ENCODE data around the gene MCTP1. TPM values are rescaled to one million over a fixed set of nuclear protein-coding genes. Genes with fewer than 3 reads are reported as not detected.

Gene MCTP1
- total RNA-seq, 1 experiment from 2014 or later: 7.5 TPM

DNA sequence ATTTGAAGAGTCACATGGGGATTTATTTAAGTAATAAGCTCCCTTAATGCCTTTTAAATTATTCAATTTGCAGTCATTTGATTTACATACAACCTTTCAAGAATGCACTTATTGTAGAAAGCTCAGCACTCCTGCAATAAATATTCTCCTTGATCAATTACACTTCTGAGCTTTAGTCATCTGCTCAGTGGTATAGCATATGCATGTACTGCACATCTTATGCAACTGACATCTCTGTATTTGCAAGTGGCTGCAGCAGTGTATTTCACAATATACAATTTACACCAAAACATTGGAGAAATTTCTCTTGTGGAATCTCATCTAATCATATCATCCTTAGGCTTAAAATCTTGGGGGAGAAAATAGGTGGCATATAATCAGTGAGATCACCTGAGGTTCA, 340.7 kb downstream of the MCTP1 start:
- Histone ChIP-seq H3K36me3 (ENCODE audit: low read depth, low read length) (no peaks in the 10 kb centered on the region), H3F3A (ENCODE audit: low read length, unreplicated experiment) (no peaks in the 10 kb centered on the region), H3K9me3 (ENCODE audit: low read length) (no peaks in the 10 kb centered on the region), H4K20me1 (ENCODE audit: low read length) (no peaks in the 10 kb centered on the region), H3K27me3 (ENCODE audit: low read length) (no peaks in the 10 kb centered on the region), H3K4me3 (ENCODE audit: low read length) (no peak overlapping the region), H3K4me2 (ENCODE audit: low read length) (no peak overlapping the region), H3K27ac (ENCODE audit: low read length) (no peak overlapping the region), H3K9me2 (replicated peaks; ENCODE audit: low read length) (no peaks in the 10 kb centered on the region), H3K9ac (ENCODE audit: low read length) (no peak overlapping the region), H3K79me2 (ENCODE audit: low read length) (no peaks in the 10 kb centered on the region), H3K4me1 (ENCODE audit: insufficient read depth, low read length) (no peaks in the 10 kb centered on the region), H2AFZ (ENCODE audit: low read length) (no peak overlapping the region)
- DNase-seq (no peak), ATAC-seq (no peak)
- intact Hi-C loops (cut with micrococcal nuclease): no loop called here
- TF ChIP-seq EZH2 (IDR thresholded peaks at IDR 0.05; ENCODE audit: low read length, unreplicated experiment) (no peak), EZH2phosphoT487 (IDR thresholded peaks at IDR 0.05; ENCODE audit: borderline replicate concordance, low read length) (no peak), CTCF (conservative IDR thresholded peaks at IDR 0.05; ENCODE audit: low read depth, low read length) (no peak)
- CTCF ChIA-PET: no interaction called here
- POLR2A ChIA-PET (ENCODE audit: unreplicated experiment): no interaction called here
- BruUV-seq (replicated peaks): no TSS peak

GRCh38 chr5:94941122-94941755, 343.7 kb downstream of the MCTP1 start:
- ATAC-seq: no peak
- CTCF ChIA-PET: no interaction called here
- no peak overlapping the region for H3K4me2 ChIP-seq (ENCODE audit: low read length)

More at GRCh38 chr5:94941122-94941755, 343.7 kb downstream of the MCTP1 start:
- Histone ChIP-seq H3K4me1 (ENCODE audit: insufficient read depth, low read length) (no peaks in the 10 kb centered on the region), H3F3A (ENCODE audit: low read length, unreplicated experiment) (no peaks in the 10 kb centered on the region), H3K9me3 (ENCODE audit: low read length) (no peaks in the 10 kb centered on the region), H3K4me3 (ENCODE audit: low read length) (no peak overlapping the region), H2AFZ (ENCODE audit: low read length) (no peak overlapping the region), H3K9me2 (replicated peaks; ENCODE audit: low read length) (no peaks in the 10 kb centered on the region), H3K79me2 (ENCODE audit: low read length) (no peaks in the 10 kb centered on the region), H3K9ac (ENCODE audit: low read length) (no peak overlapping the region), H3K36me3 (ENCODE audit: low read depth, low read length) (no peaks in the 10 kb centered on the region), H4K20me1 (ENCODE audit: low read length) (no peaks in the 10 kb centered on the region), H3K27ac (ENCODE audit: low read length) (no peak overlapping the region), H3K27me3 (ENCODE audit: low read length) (no peaks in the 10 kb centered on the region)
- POLR2A ChIA-PET (ENCODE audit: unreplicated experiment): no interaction called here
- intact Hi-C loops (cut with micrococcal nuclease): no loop called here
- no peak for DNase-seq
- BruUV-seq (replicated peaks): no TSS peak
- no peak for TF ChIP-seq EZH2 (IDR thresholded peaks at IDR 0.05; ENCODE audit: low read length, unreplicated experiment)
- no peak for TF ChIP-seq EZH2phosphoT487 (IDR thresholded peaks at IDR 0.05; ENCODE audit: borderline replicate concordance, low read length)
- no peak for TF ChIP-seq CTCF (conservative IDR thresholded peaks at IDR 0.05; ENCODE audit: low read depth, low read length)
